Ovary (tissue), 10 donors: ENCODE results near the gene SRMS. TPM values are rescaled to one million over a fixed set of nuclear protein-coding genes. Genes with fewer than 3 reads are reported as not detected.

ENCODE experiments used
- DNase-seq, 5 donors: peaks; one replicate each; pipeline ENCODE4 v3.0.0-alpha.2; 2019 to 2020
- H3K27ac ChIP-seq, 2 donors: fragments of 200-600 bp; one replicate each; pipeline versions ENCODE4 v1.5.1 to v1.8.0; 2019 to 2022
- H3K27me3 ChIP-seq: fragments of 200-600 bp; one replicate; pipeline ENCODE4 v1.8.0; 2022
- H3K36me3 ChIP-seq: fragments of 200-600 bp; sonication (generic); one replicate; pipeline ENCODE4 v1.5.1; 2019
- H3K4me1 ChIP-seq: one replicate; pipeline ENCODE4 v1.8.1; 2013; ENCODE audit warnings: mild to moderate bottlenecking, moderate library complexity; ENCODE audit not compliant: insufficient read depth
- H3K4me3 ChIP-seq: fragments of 200-600 bp; sonication (generic); one replicate; pipeline ENCODE4 v1.5.1; 2017
- H3K9me3 ChIP-seq, 2 donors: fragments of 200-600 bp in 1 of 2; sonication (generic) in 1 of 2; one replicate each; pipeline versions ENCODE4 v1.5.1 to v1.8.1; 2013 to 2019; ENCODE audit warnings: mild to moderate bottlenecking in 1 of 2, moderate library complexity in 1 of 2
- CTCF ChIP-seq, 3 donors: fragments of 450-650 bp in 2 of 3; fragments of 200-600 bp in 1 of 3; IDR thresholded peaks; one replicate each; pipeline versions ENCODE4 v1.5.1 to v1.8.0; 2016 to 2022; ENCODE audit warnings: antibody characterized with exemption in 3 of 3, mild to moderate bottlenecking in 1 of 3
- EP300 ChIP-seq: sonication (generic); formaldehyde crosslinking; IDR thresholded peaks from one replicate; pipeline ENCODE4 v1.6.1; 2017; ENCODE audit warnings: antibody characterized with exemption
- POLR2A ChIP-seq: fragments of 450-650 bp; IDR thresholded peaks from one replicate; pipeline ENCODE4 v1.6.1; 2017; ENCODE audit warnings: antibody characterized with exemption, mild to moderate bottlenecking, moderate library complexity
- WGBS, 3 donors: extraction: QIAGEN DNeasy Blood & Tissue Kit in 1 of 3; methylation state at CpG; one replicate each; pipeline versions ENCODE4 v1.1.5 to v1.1.7; 2013 to 2017; 5-methylcytosine and 5-hydroxymethylcytosine counted together
- intact Hi-C, 4 donors: fragments of 100-400 bp; cut with DNase I; formaldehyde crosslinking; loops; one replicate each; pipeline versions ENCODE4 v1.11.0 to v1.15.1; 2022 to 2023
- long read RNA-seq, 3 donors: library from polyadenylated mRNA in 2 of 3; unstranded in 2 of 3; transcript quantifications; one replicate each; pipeline ENCODE4 v2.0.0 and lab custom pipeline, GENCODE V29; 2021 to 2026
- polyA plus RNA-seq, 2 donors: library from polyadenylated mRNA; stranded (reverse); fragments of 200-250 nt in 1 of 2; fragments of 350-450 nt in 1 of 2; fragmentation: Illumina TruSeq in 1 of 2; extraction: RNeasy Lipid Tissue Mini Kit (QIAGEN cat#74804) in 1 of 2; gene quantifications; one replicate each; pipeline ENCODE4 v1.2.3, GENCODE V29; 2013 to 2014
- total RNA-seq, 7 donors: library from RNA; depleted of rRNA in 2 of 7; stranded (reverse); fragments of >200 nt in 2 of 7; fragmentation: NEBNext Ultra II Directional in 3 of 7; extraction: Animal tissue kit (Norgen Biotek cat#: 25700) in 3 of 7; gene quantifications; one replicate each; pipeline versions ENCODE4 v1.1.0 to v1.2.4, GENCODE V29; 2016 to 2023
- donor health status: DM: no; HTN: no; CAD: no; lungs with moderate emphysema.
- donor health status: DM: no; HTN: no; CAD: no.
- donor health status: Bipolar disorder and iron deficiency.
- donor health status: DM: yes; HTN: yes; CAD: no.
- donor health status: DM: no; HTN: no; CAD: no.
- donor health status: DM: yes; HTN: yes; CAD: no.

Gene SRMS
- total RNA-seq = not detected
- not detected for polyA plus RNA-seq
- long read RNA-seq, donor 1 = 0 reads
- long read RNA-seq, donor 2 = 0 reads
- long read RNA-seq, donor 3 = 0 reads

- Histone ChIP-seq H3K27ac (no peak within 1 kb of the TSS), H3K9me3 (no peaks in the 10 kb centered on the region), H3K4me3 (no peak within 1 kb of the TSS), H3K4me1 (no peaks in the 10 kb centered on the region), H3K36me3 (no peaks in the 10 kb centered on the region), H3K27me3 (no peaks in the 10 kb centered on the region)
- WGBS, 3 donors = 28 to 42% (median 30%) methylated on average over 30 to 35 of the region's 35 CpGs
- intact Hi-C loops = no loop called here
- no peak for DNase-seq
- TF ChIP-seq CTCF (IDR thresholded peaks at IDR 0.05) (no peak), POLR2A (no peak), EP300 (no peak)
These were observed at the start of gene SRMS for GRCh38 chr20:63547725-63548480. Gene SRMS (minus strand): TSS chr20:63547749. CDS start chr20:63547463, 286 bp downstream.

GRCh38 chr20:63596423-63596822 lies 48.9 kb upstream of the SRMS start:
- Histone ChIP-seq H3K4me3 (no peak overlapping the region), H3K27me3 (no peaks in the 10 kb centered on the region), H3K36me3 (no peaks in the 10 kb centered on the region), H3K9me3 (no peaks in the 10 kb centered on the region), H3K4me1 (no peaks in the 10 kb centered on the region), H3K27ac (no peak overlapping the region)
- DNase-seq = no peak
- 89 to 92% (median 90%) methylated on average over 6 of the region's 6 CpGs for WGBS, 3 donors
- intact Hi-C loops = no loop called here
- TF ChIP-seq EP300 (no peak), CTCF (IDR thresholded peaks at IDR 0.05) (no peak), POLR2A (no peak)

GRCh38 chr20:63595416-63596127 lies 48.0 kb upstream of the SRMS start:
- Histone ChIP-seq H3K27ac (no peak overlapping the region), H3K4me3 (no peak overlapping the region), H3K4me1 (no peaks in the 10 kb centered on the region), H3K36me3 (no peaks in the 10 kb centered on the region), H3K9me3 (no peaks in the 10 kb centered on the region), H3K27me3 (no peaks in the 10 kb centered on the region)
- no peak for DNase-seq
- WGBS, 3 donors = 90 to 93% (median 93%) methylated on average over 30 of the region's 30 CpGs
- TF ChIP-seq CTCF (IDR thresholded peaks at IDR 0.05) (no peak), POLR2A (no peak), EP300 (no peak)
- intact Hi-C loops = no loop called here

GRCh38 chr20:63594043-63594561 lies 46.6 kb upstream of the SRMS start:
- Histone ChIP-seq H3K9me3 (no peaks in the 10 kb centered on the region), H3K27ac (peak overlapping the region in 1 of 2 donors; percentile 10), H3K4me3 (no peak overlapping the region), H3K27me3 (no peaks in the 10 kb centered on the region), H3K4me1 (no peaks in the 10 kb centered on the region), H3K36me3 (no peaks in the 10 kb centered on the region)
- no peak for DNase-seq
- intact Hi-C loops = no loop called here
- 33 to 62% (median 41%) methylated on average over 10 of the region's 10 CpGs for WGBS, 3 donors
- TF ChIP-seq POLR2A (no peak), EP300 (no peak), CTCF (IDR thresholded peaks at IDR 0.05) (no peak)
